HL-60 (cell line): ENCODE data around the gene RAD51.

Experiments used
- DNase-seq, 2 experiments: peaks; one replicate each; pipeline ENCODE4 v3.0.0-alpha.2; 2010 to 2020; ENCODE audit warnings: low read depth in 1 of 2, low spot score in 1 of 2
- H3K27ac ChIP-seq: fragments of 250-450 bp; sonication (Bioruptor Pico); replicated peaks from 2 replicates; pipeline ENCODE4 v1.5.1; 2020; ENCODE audit warnings: mild to moderate bottlenecking, moderate library complexity
- H3K27me3 ChIP-seq: fragments of 250-450 bp; sonication (Bioruptor Pico); 2 replicates; pipeline ENCODE4 v1.5.1; 2021; ENCODE audit warnings: mild to moderate bottlenecking, moderate library complexity; ENCODE audit not compliant: insufficient read depth, poor library complexity, severe bottlenecking
- H3K4me3 ChIP-seq: replicated peaks from 2 replicates; pipeline ENCODE4 v1.5.1; 2011; ENCODE audit warnings: mild to moderate bottlenecking, control low read depth, low read length; ENCODE audit not compliant: insufficient read depth
- GABPA ChIP-seq: IDR thresholded peaks from 2 replicates; pipeline ENCODE4 v1.6.1; 2012; ENCODE audit warnings: low read depth
- POLR2AphosphoS5 ChIP-seq: IDR thresholded peaks from 2 replicates; pipeline ENCODE4 v1.6.1; 2012; ENCODE audit warnings: low read depth
- SPI1 ChIP-seq: IDR thresholded peaks from 2 replicates; pipeline ENCODE4 v1.6.1; 2012; ENCODE audit warnings: low read depth, mild to moderate bottlenecking, borderline replicate concordance
- TF ChIP-seq, protein P1 (sequence below): IDR thresholded peaks from 2 replicates; pipeline ENCODE4 v1.6.1; 2012; ENCODE audit warnings: low read depth; ENCODE audit not compliant: insufficient replicate concordance
- TF ChIP-seq, protein P2 (sequence below): IDR thresholded peaks from one replicate; pipeline ENCODE4 v1.5.1; 2011; ENCODE audit warnings: low read length, control low read depth, inconsistent platforms; ENCODE audit not compliant: insufficient read depth

The RAD51 gene

DNA sequence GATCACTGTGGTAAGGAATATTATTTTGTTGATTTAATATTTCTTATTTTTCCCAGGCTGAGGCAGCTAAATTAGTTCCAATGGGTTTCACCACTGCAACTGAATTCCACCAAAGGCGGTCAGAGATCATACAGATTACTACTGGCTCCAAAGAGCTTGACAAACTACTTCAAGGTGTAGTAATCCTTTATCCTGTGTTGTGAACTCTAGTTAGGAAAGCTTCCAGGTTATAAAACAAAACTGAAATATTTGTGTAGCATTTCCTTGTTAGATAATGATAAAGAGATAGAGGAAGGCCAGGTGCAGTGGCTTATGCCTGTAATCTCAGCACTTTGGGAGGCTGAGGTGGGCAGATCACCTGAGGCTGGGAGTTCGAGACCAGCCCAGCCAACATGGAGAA lies 11.1 kb downstream of the RAD51 start:
- Histone ChIP-seq H3K4me3 (no peak overlapping the region), H3K27ac (no peak overlapping the region), H3K27me3 (no peaks in the 10 kb centered on the region)
- no peak for DNase-seq
- TF ChIP-seq, protein P1, sequence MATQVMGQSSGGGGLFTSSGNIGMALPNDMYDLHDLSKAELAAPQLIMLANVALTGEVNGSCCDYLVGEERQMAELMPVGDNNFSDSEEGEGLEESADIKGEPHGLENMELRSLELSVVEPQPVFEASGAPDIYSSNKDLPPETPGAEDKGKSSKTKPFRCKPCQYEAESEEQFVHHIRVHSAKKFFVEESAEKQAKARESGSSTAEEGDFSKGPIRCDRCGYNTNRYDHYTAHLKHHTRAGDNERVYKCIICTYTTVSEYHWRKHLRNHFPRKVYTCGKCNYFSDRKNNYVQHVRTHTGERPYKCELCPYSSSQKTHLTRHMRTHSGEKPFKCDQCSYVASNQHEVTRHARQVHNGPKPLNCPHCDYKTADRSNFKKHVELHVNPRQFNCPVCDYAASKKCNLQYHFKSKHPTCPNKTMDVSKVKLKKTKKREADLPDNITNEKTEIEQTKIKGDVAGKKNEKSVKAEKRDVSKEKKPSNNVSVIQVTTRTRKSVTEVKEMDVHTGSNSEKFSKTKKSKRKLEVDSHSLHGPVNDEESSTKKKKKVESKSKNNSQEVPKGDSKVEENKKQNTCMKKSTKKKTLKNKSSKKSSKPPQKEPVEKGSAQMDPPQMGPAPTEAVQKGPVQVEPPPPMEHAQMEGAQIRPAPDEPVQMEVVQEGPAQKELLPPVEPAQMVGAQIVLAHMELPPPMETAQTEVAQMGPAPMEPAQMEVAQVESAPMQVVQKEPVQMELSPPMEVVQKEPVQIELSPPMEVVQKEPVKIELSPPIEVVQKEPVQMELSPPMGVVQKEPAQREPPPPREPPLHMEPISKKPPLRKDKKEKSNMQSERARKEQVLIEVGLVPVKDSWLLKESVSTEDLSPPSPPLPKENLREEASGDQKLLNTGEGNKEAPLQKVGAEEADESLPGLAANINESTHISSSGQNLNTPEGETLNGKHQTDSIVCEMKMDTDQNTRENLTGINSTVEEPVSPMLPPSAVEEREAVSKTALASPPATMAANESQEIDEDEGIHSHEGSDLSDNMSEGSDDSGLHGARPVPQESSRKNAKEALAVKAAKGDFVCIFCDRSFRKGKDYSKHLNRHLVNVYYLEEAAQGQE = no peak
- TF ChIP-seq, protein P2, sequence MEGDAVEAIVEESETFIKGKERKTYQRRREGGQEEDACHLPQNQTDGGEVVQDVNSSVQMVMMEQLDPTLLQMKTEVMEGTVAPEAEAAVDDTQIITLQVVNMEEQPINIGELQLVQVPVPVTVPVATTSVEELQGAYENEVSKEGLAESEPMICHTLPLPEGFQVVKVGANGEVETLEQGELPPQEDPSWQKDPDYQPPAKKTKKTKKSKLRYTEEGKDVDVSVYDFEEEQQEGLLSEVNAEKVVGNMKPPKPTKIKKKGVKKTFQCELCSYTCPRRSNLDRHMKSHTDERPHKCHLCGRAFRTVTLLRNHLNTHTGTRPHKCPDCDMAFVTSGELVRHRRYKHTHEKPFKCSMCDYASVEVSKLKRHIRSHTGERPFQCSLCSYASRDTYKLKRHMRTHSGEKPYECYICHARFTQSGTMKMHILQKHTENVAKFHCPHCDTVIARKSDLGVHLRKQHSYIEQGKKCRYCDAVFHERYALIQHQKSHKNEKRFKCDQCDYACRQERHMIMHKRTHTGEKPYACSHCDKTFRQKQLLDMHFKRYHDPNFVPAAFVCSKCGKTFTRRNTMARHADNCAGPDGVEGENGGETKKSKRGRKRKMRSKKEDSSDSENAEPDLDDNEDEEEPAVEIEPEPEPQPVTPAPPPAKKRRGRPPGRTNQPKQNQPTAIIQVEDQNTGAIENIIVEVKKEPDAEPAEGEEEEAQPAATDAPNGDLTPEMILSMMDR = no peak
- TF ChIP-seq SPI1 (no peak), POLR2AphosphoS5 (no peak), GABPA (no peak)

DNA sequence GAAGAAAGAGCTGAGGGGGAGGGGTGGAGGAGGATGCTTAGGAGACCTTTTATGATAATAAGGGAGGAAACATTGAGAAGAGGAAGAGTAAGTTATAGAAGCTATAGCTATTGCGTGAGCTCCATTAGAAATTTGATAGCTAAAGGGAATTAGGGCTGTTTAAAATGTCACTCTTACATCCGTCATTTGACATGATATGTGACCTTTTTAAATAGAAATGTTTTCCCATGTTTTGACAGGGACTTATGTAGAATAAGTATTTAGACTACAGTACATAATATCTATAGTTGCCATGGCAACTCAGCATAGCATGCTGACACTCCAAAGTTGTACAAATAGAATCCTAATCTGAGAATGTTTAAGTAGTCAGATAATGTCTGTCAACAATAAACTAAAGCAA lies 19.2 kb downstream of the RAD51 start:
- TF ChIP-seq POLR2AphosphoS5 = no peak
- no peak for TF ChIP-seq GABPA
- no peak for TF ChIP-seq SPI1
- TF ChIP-seq, protein P1 = no peak
- TF ChIP-seq, protein P2 = no peak
- H3K27me3 ChIP-seq = no peaks in the 10 kb centered on the region
- no peak for DNase-seq
- no peak overlapping the region for H3K27ac ChIP-seq
- no peak overlapping the region for H3K4me3 ChIP-seq

DNA sequence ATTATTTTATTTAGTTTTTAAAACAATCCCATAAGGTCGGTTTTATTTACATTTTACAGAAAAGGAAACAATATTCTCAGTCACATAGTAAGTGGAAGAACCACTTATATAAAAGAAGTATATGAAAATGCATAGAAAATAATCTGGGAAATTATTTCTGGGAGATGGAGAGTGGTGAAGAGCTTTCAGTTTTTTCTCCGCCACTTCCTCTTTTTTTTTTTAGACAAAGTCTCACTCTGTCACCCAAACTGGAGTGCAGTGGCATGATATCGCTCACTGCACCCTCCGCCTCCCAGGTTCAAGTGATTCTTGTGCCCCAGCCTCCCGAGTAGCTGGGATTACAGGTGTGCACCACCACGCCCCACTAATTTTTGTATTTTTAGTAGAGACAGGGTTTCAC lies 21.2 kb downstream of the RAD51 start:
- TF ChIP-seq POLR2AphosphoS5 (no peak), GABPA (no peak), SPI1 (peak; percentile 84)
- TF ChIP-seq, protein P2 = no peak
- TF ChIP-seq, protein P1 = no peak
- Histone ChIP-seq H3K4me3 (no peak overlapping the region), H3K27ac (no peak overlapping the region), H3K27me3 (no peaks in the 10 kb centered on the region)
- DNase-seq = no peak
